ENCODE results near the gene SOAT2.
A peak's percentile ranks its signal among the peaks of the same experiment; 100 is the strongest.

The SOAT2 gene

GRCh38 chr12:53102883-53103807, at the start of gene SOAT2:
SOAT2 (plus strand) TSS chr12:53103486; CDS start chr12:53103578, 92 bp downstream.
- peak within 1 kb of the TSS; percentile 52 for H3K4me3 Mint-ChIP-seq
- DNase-seq (ENCODE audit: low spot score): peak; percentile 19
- no peaks in the 10 kb centered on the region for H3K36me3 Mint-ChIP-seq (ENCODE audit: low read depth)
- H3K4me1 Mint-ChIP-seq (ENCODE audit: low read depth): peaks cover 39% of the 10 kb centered on the region
- peak within 1 kb of the TSS; percentile 78 for H3K27ac Mint-ChIP-seq
- peaks cover 3% of the 10 kb centered on the region for H3K27me3 Mint-ChIP-seq (ENCODE audit: low read depth)
- no peaks in the 10 kb centered on the region for H3K9me3 Mint-ChIP-seq

- Mint-ChIP-seq H3K4me1 (ENCODE audit: low read depth) (peaks cover 11% of the 10 kb centered on the region), H3K36me3 (ENCODE audit: low read depth) (no peaks in the 10 kb centered on the region), H3K4me3 (peak overlapping the region; percentile 92), H3K27me3 (ENCODE audit: low read depth) (no peaks in the 10 kb centered on the region), H3K27ac (peak overlapping the region; percentile 92), H3K9me3 (no peaks in the 10 kb centered on the region)
- DNase-seq (ENCODE audit: low spot score): peak; percentile 87
Observed at GRCh38 chr12:53054112-53054878, 49.0 kb upstream of the SOAT2 start.

- no peaks in the 10 kb centered on the region for H3K27me3 Mint-ChIP-seq (ENCODE audit: low read depth)
- no peak overlapping the region for H3K27ac Mint-ChIP-seq
- no peaks in the 10 kb centered on the region for H3K9me3 Mint-ChIP-seq
- H3K4me1 Mint-ChIP-seq (ENCODE audit: low read depth): peaks cover 11% of the 10 kb centered on the region
- H3K36me3 Mint-ChIP-seq (ENCODE audit: low read depth): no peaks in the 10 kb centered on the region
- DNase-seq (ENCODE audit: low spot score): no peak
- H3K4me3 Mint-ChIP-seq: peak overlapping the region; percentile 24
Observed at GRCh38 chr12:53055471-53056266, 47.6 kb upstream of the SOAT2 start.

- H3K27ac Mint-ChIP-seq: no peak overlapping the region
- H3K27me3 Mint-ChIP-seq (ENCODE audit: low read depth): no peaks in the 10 kb centered on the region
- no peak for DNase-seq (ENCODE audit: low spot score)
- H3K4me3 Mint-ChIP-seq: no peak overlapping the region
- peaks cover 11% of the 10 kb centered on the region for H3K4me1 Mint-ChIP-seq (ENCODE audit: low read depth)
- H3K36me3 Mint-ChIP-seq (ENCODE audit: low read depth): no peaks in the 10 kb centered on the region
- H3K9me3 Mint-ChIP-seq: no peaks in the 10 kb centered on the region
Observed at GRCh38 chr12:53056296-53056695, 47.0 kb upstream of the SOAT2 start.

- no peaks in the 10 kb centered on the region for H3K36me3 Mint-ChIP-seq (ENCODE audit: low read depth)
- no peak overlapping the region for H3K4me3 Mint-ChIP-seq
- no peaks in the 10 kb centered on the region for H3K27me3 Mint-ChIP-seq (ENCODE audit: low read depth)
- H3K27ac Mint-ChIP-seq: no peak overlapping the region
- H3K9me3 Mint-ChIP-seq: no peaks in the 10 kb centered on the region
- DNase-seq (ENCODE audit: low spot score): no peak
- peaks cover 11% of the 10 kb centered on the region for H3K4me1 Mint-ChIP-seq (ENCODE audit: low read depth)
Observed at GRCh38 chr12:53056901-53057300, 46.4 kb upstream of the SOAT2 start.

- H3K9me3 Mint-ChIP-seq: no peaks in the 10 kb centered on the region
Observed at GRCh38 chr12:53057816-53058500, 45.3 kb upstream of the SOAT2 start.

GRCh38 chr12:53058674-53059433, 44.4 kb upstream of the SOAT2 start:
- Mint-ChIP-seq H3K4me3 (no peak overlapping the region), H3K9me3 (no peaks in the 10 kb centered on the region), H3K27me3 (ENCODE audit: low read depth) (no peaks in the 10 kb centered on the region), H3K27ac (no peak overlapping the region), H3K4me1 (ENCODE audit: low read depth) (peaks cover 6% of the 10 kb centered on the region), H3K36me3 (ENCODE audit: low read depth) (no peaks in the 10 kb centered on the region)
- DNase-seq (ENCODE audit: low spot score): no peak

More at GRCh38 chr12:53057816-53058500, 45.3 kb upstream of the SOAT2 start:
- Mint-ChIP-seq H3K4me3 (no peak overlapping the region), H3K27ac (no peak overlapping the region), H3K27me3 (ENCODE audit: low read depth) (no peaks in the 10 kb centered on the region), H3K4me1 (ENCODE audit: low read depth) (peaks cover 11% of the 10 kb centered on the region), H3K36me3 (ENCODE audit: low read depth) (no peaks in the 10 kb centered on the region)
- no peak for DNase-seq (ENCODE audit: low spot score)

- no peak for DNase-seq (ENCODE audit: low spot score)
- peaks cover 2% of the 10 kb centered on the region for H3K4me1 Mint-ChIP-seq (ENCODE audit: low read depth)
- no peak overlapping the region for H3K27ac Mint-ChIP-seq
- no peak overlapping the region for H3K4me3 Mint-ChIP-seq
- H3K36me3 Mint-ChIP-seq (ENCODE audit: low read depth): peaks cover 2% of the 10 kb centered on the region
- H3K9me3 Mint-ChIP-seq: no peaks in the 10 kb centered on the region
- H3K27me3 Mint-ChIP-seq (ENCODE audit: low read depth): no peaks in the 10 kb centered on the region
Observed at GRCh38 chr12:53059434-53060063, 43.7 kb upstream of the SOAT2 start.

- H3K4me1 Mint-ChIP-seq (ENCODE audit: low read depth): no peaks in the 10 kb centered on the region
- H3K4me3 Mint-ChIP-seq: no peak overlapping the region
- H3K27me3 Mint-ChIP-seq (ENCODE audit: low read depth): no peaks in the 10 kb centered on the region
- no peaks in the 10 kb centered on the region for H3K9me3 Mint-ChIP-seq
- no peak for DNase-seq (ENCODE audit: low spot score)
- H3K36me3 Mint-ChIP-seq (ENCODE audit: low read depth): peaks cover 9% of the 10 kb centered on the region
- H3K27ac Mint-ChIP-seq: no peak overlapping the region
Observed at GRCh38 chr12:53060064-53060720, 43.1 kb upstream of the SOAT2 start.

GRCh38 chr12:53060721-53061276, 42.5 kb upstream of the SOAT2 start:
- no peaks in the 10 kb centered on the region for H3K27me3 Mint-ChIP-seq (ENCODE audit: low read depth)
- no peak for DNase-seq (ENCODE audit: low spot score)
- H3K36me3 Mint-ChIP-seq (ENCODE audit: low read depth): peaks cover 10% of the 10 kb centered on the region
- H3K9me3 Mint-ChIP-seq: no peaks in the 10 kb centered on the region
- H3K4me3 Mint-ChIP-seq: no peak overlapping the region
- H3K4me1 Mint-ChIP-seq (ENCODE audit: low read depth): no peaks in the 10 kb centered on the region
- H3K27ac Mint-ChIP-seq: no peak overlapping the region

GRCh38 chr12:53061404-53062010, 41.8 kb upstream of the SOAT2 start:
- DNase-seq (ENCODE audit: low spot score): no peak
- peaks cover 13% of the 10 kb centered on the region for H3K36me3 Mint-ChIP-seq (ENCODE audit: low read depth)
- no peak overlapping the region for H3K4me3 Mint-ChIP-seq
- H3K4me1 Mint-ChIP-seq (ENCODE audit: low read depth): peaks cover 2% of the 10 kb centered on the region
- H3K27me3 Mint-ChIP-seq (ENCODE audit: low read depth): no peaks in the 10 kb centered on the region
- H3K27ac Mint-ChIP-seq: no peak overlapping the region
- no peaks in the 10 kb centered on the region for H3K9me3 Mint-ChIP-seq
